K562 (cell line): ENCODE results near the gene CDK14. TPM values are rescaled to one million over a fixed set of nuclear protein-coding genes. Genes with fewer than 3 reads are reported as not detected.

Experiments
- ATF4 ChIP-seq: fragments of 450-650 bp; formaldehyde crosslinking; IDR thresholded peaks from 2 replicates; pipeline ENCODE4 v1.4.0; 2022; ENCODE audit warnings: mild to moderate bottlenecking, moderate library complexity
- ATF7 ChIP-seq: fragments of 450-650 bp; IDR thresholded peaks from 2 replicates; pipeline ENCODE4 v1.7.1; 2014; ENCODE audit warnings: mild to moderate bottlenecking, moderate library complexity
- CREB3 ChIP-seq: fragments of 450-650 bp; conservative IDR thresholded peaks from 2 replicates; pipeline ENCODE4 v1.6.1; 2016; ENCODE audit warnings: missing genetic modification characterization, low read depth, mild to moderate bottlenecking, missing compliant biosample characterization, moderate library complexity
- DIDO1 ChIP-seq: fragments of 450-650 bp; IDR thresholded peaks from 2 replicates; pipeline ENCODE4 v1.6.1; 2016; ENCODE audit warnings: low read depth, missing biosample characterization, missing genetic modification characterization
- E2F6 ChIP-seq, 2 experiments: IDR thresholded peaks; 2 replicates each; pipeline ENCODE4 v1.6.1; 2011; ENCODE audit warnings: borderline replicate concordance in 1 of 2, control low read depth in 1 of 2, low read depth in 1 of 2, low read length in 1 of 2, mild to moderate bottlenecking in 1 of 2, mixed read lengths in 1 of 2, moderate library complexity in 1 of 2; ENCODE audit not compliant: insufficient read depth in 1 of 2, insufficient read length in 1 of 2, poor library complexity in 1 of 2, severe bottlenecking in 1 of 2; ENCODE audit errors: extremely low read depth in 1 of 2
- GMEB1 ChIP-seq: fragments of 250-450 bp; sonication (Bioruptor Pico); IDR thresholded peaks from 2 replicates; pipeline ENCODE4 v1.4.0; 2020; ENCODE audit warnings: mild to moderate bottlenecking
- XRCC3 ChIP-seq: fragments of 450-650 bp; IDR thresholded peaks from 2 replicates; pipeline ENCODE4 v1.6.1; 2017; ENCODE audit warnings: mild to moderate bottlenecking, moderate library complexity
- ZBTB34 ChIP-seq: fragments of 250-450 bp; sonication (Bioruptor Pico); IDR thresholded peaks from 2 replicates; pipeline ENCODE4 v1.8.0; 2021; ENCODE audit warnings: mild to moderate bottlenecking, moderate library complexity
- polyA plus RNA-seq, 8 experiments: library from polyadenylated mRNA; depleted of rRNA in 4 of 8; stranded (reverse) in 5 of 8; unstranded in 3 of 8; fragments of >200 nt; fragmentation: Nextera tagmentation in 2 of 8; fragmentation: Illumina TruSeq in 1 of 8; extraction: Ambion mirVana in 2 of 8; extraction: Trizol in 1 of 8; gene quantifications; 2 replicates each; pipeline versions ENCODE4 v1.2.1 to v1.2.3, GENCODE V29; 2011 to 2014; ENCODE audit warnings: inconsistent platforms in 1 of 8, missing spikeins in 1 of 8
- total RNA-seq, 7 experiments: library from RNA; depleted of rRNA in 6 of 7; stranded (reverse); fragments of >200 nt in 6 of 7; fragmentation: Illumina TruSeq in 2 of 7; extraction: Trizol in 2 of 7; gene quantifications; 2 replicates each; pipeline versions ENCODE4 v1.2.1 to v1.2.3, GENCODE V29; 2011 to 2021; ENCODE audit warnings: low replicate concordance in 1 of 7

CDK14 gene
- total and polyA plus RNA-seq, 9 of the 15 experiments (the other 6 are each of a cell fraction or from before 2014, with no cell fraction given) = 0.03 to 0.91 (median 0.16) TPM

GRCh38 chr7:90999989-91000979, 404.2 kb downstream of the CDK14 start (continued):
- TF ChIP-seq CREB3 (tag) (no peak), ZBTB34 (no peak), ATF7 (no peak), XRCC3 (no peak), DIDO1 (tag) (no peak), GMEB1 (CRISPR knock-in tag) (no peak), E2F6 (IDR thresholded peaks at IDR 0.05; ENCODE audit: borderline replicate concordance in 1 of 2, extremely low read depth in 1 of 2, insufficient read depth in 1 of 2, insufficient read length in 1 of 2, low read depth in 1 of 2, low read length in 1 of 2, poor library complexity in 1 of 2, severe bottlenecking in 1 of 2) (no peak), ATF4 (CRISPR knock-in tag) (no peak)
